Cerebellar cortex (tissue), 1 donor: ENCODE measurements around the gene NTN5.
"Not testable (repeated sequence)": the region's sequence is repeated elsewhere in the genome, so short reads cannot be mapped to it uniquely, and the experiment has no call there.

Experiments
- DNase-seq: peaks from one replicate; pipeline ENCODE4 v3.0.0-alpha.2; 2015; ENCODE audit warnings: low spot score

NTN5 gene

GRCh38 chr19:48669903-48670668 lies 2.7 kb downstream of the NTN5 start:
- no peak for DNase-seq

GRCh38 chr19:48668761-48669160 lies 4.1 kb downstream of the NTN5 start:
- DNase-seq: no peak

DNA sequence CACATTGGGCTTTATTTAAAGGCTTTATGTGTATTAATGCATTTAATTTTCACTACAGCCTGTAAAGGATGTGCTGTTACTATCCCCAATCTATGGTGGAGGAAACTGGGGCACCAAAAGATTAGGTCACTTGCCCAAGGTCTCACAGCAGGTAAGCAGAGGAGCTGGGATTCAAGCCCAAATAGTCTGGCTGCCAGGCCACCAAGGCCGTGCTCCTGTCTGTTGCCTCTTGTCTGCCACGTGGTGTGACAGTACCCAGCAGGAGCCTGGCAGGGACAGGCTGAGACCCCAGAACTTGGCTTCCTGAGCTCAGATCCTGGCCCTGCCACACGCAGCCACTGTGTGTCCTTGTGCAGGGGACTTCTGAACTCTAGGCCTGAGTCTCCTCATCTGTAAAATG lies 4.5 kb downstream of the NTN5 start:
- DNase-seq: peak; percentile 72

DNA sequence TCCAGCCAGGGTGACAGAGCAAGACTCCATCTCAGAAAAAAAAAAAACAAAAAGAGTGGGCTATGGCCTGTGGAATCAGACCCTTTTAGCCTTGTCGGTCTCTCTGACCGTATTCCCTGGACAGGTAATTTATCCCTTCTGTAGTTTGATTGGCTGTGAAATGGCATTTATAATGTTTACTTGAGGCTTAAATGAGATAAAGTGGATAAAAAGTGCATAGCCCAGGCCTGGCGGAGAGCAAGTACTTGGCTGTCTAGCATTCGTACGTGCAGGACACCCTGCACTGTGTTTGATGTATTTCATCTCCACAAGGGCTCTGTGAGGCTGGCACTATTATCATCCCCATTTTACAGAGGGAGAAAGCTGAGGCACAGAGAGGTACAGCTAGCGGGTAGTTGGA lies 7.0 kb downstream of the NTN5 start:
- DNase-seq: no peak

- DNase-seq: no peak
These were observed 8.3 kb downstream of the NTN5 start for GRCh38 chr19:48664476-48664875.

DNA sequence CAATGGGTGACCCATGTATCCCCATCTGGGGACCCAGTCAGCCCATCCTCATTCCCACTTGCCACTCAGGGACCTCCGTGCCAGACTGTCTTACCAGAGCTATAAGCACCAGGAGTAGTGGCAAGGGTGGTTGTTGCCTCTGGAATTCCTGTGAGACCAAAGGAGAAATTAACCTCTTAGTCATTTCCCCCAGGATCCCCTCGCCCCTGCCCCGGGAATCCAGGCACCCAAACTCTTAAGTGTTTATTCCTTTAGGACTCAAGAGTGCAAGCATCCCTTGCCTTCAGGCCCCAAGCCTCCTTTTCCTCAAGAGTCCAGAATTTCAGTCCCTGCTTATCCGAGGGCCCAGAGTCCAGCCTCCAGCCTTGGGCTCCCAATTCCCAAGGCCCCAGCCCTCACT lies 9.2 kb downstream of the NTN5 start:
- DNase-seq: no peak

DNA sequence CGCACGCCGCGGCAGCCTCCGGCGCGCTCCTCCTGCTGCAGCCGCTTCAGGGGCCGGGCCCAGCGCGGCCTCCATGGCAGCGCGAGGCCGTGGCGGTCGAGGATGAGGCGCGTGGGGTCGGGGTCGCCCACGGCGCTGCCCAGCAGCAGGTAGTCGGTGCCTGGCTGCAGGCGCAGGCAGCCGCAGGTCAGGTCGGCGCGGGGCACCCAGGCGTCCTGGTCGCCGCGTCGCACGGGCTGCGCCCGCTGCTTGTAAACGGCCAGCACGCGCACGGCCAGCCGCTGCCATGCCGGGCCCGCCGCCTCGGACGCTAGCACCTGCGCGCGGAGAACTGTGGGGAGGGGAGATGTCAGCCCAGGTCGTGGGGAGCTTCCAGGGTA lies 11.1 kb downstream of the NTN5 start:
- DNase-seq: no peak

- peak; percentile 97 for DNase-seq
These were observed 11.7 kb downstream of the NTN5 start for GRCh38 chr19:48660852-48661710.

DNA sequence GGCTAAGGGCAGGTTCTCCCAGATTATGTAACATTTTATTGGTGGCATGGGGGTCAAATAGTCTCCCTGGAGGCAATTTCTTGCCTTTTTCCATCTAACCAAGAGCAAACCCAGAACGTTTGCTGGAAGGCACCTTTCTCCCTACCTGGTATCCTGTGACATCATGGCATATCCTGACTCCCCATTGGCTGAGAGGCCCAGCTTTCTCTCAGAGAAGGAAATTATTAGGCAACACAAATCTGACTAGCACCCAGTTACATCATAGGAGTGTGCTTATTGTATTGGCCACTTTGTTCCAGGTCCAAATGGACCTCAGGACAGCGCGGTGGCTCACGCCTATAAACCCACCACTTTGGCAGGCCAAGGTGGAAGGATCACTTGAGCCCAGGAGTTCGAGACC lies 13.0 kb downstream of the NTN5 start:
- peak; percentile 65 for DNase-seq

DNA sequence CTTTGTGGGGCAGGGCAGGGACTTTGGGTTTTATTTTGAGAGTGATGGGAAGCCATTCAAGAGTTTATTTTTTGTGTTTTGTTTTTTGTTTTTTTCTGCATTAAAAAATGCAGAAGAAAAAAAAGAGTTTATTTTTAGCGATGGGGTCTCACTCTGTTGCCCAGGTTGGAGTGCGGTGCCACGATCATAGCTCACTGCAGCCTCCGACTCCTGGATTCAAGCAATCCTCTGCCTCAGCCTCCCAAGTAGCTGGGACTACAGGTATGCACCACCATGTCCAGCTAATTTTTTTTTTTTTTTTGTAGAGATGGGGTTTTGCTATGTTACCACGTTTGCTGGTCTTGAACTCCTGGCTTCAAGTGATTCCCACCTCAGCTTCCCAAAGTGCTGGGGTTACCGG lies 14.3 kb downstream of the NTN5 start:
- DNase-seq: no peak

- DNase-seq: not testable (repeated sequence)
These were observed 15.0 kb downstream of the NTN5 start for GRCh38 chr19:48657828-48658227.

DNA sequence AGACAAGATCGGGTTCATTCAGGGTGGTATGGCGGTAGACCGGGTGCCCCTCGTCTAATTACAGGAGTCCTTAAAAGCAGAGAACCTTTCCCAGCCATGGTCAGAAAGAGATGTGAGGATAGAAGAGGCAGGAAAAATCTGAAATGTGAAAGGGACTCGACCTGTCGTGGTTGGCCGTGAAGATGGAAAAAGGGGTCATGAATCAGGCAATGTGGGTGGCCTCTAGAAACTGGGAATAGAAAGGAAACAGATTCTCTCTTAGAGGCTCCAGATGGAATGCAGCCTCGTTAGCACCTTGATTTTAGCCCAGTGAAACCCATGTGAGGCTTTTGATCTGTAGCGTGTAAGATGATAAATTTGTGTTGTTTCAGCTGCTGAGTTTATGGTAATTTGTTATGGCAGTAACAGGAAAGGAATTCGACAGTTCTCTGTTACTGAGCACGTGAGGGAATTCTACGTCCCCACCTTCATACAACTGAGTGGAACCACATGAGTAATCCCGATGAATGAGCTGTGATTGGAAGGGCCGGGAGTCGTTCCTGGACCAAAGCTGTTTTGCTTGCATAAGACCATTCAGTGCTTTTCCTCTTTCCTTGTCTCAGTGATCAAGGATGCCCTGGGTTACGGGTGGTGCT lies 15.9 kb downstream of the NTN5 start:
- DNase-seq: peak; percentile 36

GRCh38 chr19:48654299-48655059 lies 18.3 kb downstream of the NTN5 start:
- DNase-seq: no peak

GRCh38 chr19:48651683-48652048 lies 21.2 kb downstream of the NTN5 start:
- no peak for DNase-seq

DNA sequence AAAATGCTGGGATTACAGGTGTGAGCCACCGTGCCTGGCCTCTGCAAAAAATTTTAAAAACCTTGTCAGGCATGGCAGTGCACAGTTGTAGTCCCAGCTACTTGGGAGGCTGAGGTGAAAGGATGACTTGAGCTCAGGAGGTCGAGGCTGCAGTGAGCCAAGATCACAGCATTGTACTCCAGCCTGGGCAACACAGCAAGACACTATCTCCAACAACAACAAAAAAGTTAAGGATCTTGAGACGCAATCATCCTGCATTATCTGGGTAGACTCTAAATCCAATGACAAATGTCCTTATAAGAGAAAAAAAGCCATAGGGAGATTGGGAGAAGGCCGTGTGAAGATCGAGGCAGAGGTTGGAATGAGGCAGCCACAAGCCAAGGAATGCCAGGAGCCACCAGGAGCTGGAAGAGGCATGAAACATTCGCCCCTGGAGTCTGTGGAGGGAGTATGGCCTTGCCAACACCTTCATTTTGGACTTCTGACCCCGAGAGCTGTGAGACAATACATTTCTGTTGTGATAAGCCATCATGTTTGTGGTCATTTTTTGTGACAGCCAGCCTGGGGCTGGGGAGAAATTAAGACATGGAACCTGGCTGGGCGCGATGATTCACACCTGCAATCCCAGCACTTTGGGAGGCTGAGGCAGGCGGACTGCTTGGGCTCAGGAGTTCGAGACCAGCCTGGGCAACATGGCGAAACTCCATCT lies 21.7 kb downstream of the NTN5 start:
- DNase-seq: no peak

DNA sequence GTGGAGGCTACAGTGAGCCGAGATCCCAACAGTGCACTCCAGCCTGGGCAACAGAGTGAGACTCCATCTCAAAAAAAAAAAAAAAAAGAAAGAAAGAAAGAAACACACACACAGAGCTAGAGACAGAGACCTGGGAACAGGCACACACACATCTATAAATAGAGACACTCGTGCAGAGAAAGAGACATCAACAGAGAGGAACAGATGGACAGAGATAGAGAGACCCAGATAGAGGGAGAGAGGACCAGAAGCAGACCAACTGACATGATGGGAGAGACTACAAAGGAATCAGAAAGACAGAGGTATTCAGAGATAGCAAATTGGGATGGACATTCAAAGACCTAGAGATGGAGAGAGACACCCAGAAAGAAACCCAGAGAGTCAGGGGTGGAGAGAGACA lies 24.7 kb downstream of the NTN5 start:
- DNase-seq: peak; percentile 86

- DNase-seq: no peak
These were observed 26.0 kb downstream of the NTN5 start for GRCh38 chr19:48646722-48647216.

- peak; percentile 96 for DNase-seq
These were observed 26.7 kb downstream of the NTN5 start, which contains the start of gene CA11 for GRCh38 chr19:48646001-48646721. Gene CA11 (minus strand): TSS chr19:48646187. CDS start chr19:48645632, 555 bp downstream.

GRCh38 chr19:48645620-48646000 lies 27.2 kb downstream of the NTN5 start:
- no peak for DNase-seq

DNA sequence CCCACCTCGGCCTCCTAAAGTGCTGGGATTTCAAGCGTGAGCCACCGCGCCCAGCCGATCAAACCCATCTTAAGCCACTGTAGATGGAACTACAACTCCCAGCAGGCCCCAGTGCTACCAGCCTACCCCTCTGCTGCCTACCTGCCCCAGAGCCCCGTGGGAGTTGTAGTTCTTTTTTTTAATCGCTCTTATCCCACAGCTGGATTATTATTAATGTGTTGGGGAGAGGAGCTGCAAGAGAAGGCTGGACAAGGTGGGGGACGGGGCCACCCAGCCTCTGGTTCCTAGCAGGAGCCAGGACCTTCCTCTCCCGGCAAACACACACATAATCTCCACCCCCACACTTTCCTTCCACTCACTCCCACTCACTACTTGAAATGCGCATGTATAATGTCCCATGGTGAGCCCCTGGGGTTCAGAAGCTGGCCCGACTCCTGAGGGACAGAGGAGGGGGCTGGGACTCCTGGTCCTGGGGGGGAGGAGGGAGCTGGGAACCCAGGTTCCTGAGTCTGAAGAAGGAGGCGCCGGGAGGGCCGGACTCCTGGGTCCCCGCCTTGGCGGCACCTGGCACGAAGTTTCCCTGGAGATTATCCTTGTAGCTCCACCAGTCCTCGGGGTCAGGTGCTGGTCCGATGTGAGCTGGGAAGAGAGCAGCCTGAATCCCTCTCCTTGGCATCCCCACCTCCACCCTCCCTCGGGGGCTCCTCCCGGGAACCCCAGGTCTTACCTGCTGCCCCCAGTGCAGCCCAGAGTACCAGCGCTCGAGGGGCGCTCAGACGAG lies 27.8 kb downstream of the NTN5 start:
- DNase-seq: peak; percentile 95
